Liver (tissue), 9 donors: ENCODE measurements around the gene CAMK1D. TPM values are rescaled to one million over a fixed set of nuclear protein-coding genes. Genes with fewer than 3 reads are reported as not detected.

Experiments
- DNase-seq: peaks from one replicate; pipeline ENCODE4 v3.0.0-alpha.2; 2017; ENCODE audit warnings: low spot score
- H3K27ac ChIP-seq, 2 donors: one replicate each; pipeline ENCODE4 v1.7.0; 2013; ENCODE audit warnings: inconsistent platforms in 2 of 2, low read length in 2 of 2, control low read depth in 1 of 2, low read depth in 1 of 2, mild to moderate bottlenecking in 1 of 2
- H3K27me3 ChIP-seq, 4 donors: one replicate each; pipeline versions ENCODE4 v1.6.1 to v1.7.0; 2013; ENCODE audit warnings: low read length in 3 of 4, inconsistent platforms in 1 of 4, mild to moderate bottlenecking in 1 of 4, moderate library complexity in 1 of 4; ENCODE audit not compliant: control insufficient read depth in 4 of 4, insufficient read depth in 4 of 4
- H3K36me3 ChIP-seq, 4 donors: one replicate each; pipeline versions ENCODE4 v1.6.1 to v1.7.0; 2013; ENCODE audit warnings: low read length in 3 of 4, mild to moderate bottlenecking in 3 of 4, low read depth in 1 of 4, moderate library complexity in 1 of 4; ENCODE audit not compliant: control insufficient read depth in 4 of 4, insufficient read depth in 3 of 4
- H3K4me1 ChIP-seq, 4 donors: one replicate each; pipeline versions ENCODE4 v1.6.1 to v1.7.0; 2013; ENCODE audit warnings: low read length in 3 of 4, mild to moderate bottlenecking in 3 of 4, moderate library complexity in 1 of 4; ENCODE audit not compliant: control insufficient read depth in 4 of 4, insufficient read depth in 4 of 4
- H3K4me3 ChIP-seq, 3 donors: one replicate each; pipeline versions ENCODE4 v1.6.1 to v1.7.0; 2013; ENCODE audit warnings: low read length in 3 of 3, control low read depth in 1 of 3, low read depth in 1 of 3, mild to moderate bottlenecking in 1 of 3
- H3K9ac ChIP-seq, 2 donors: one replicate each; pipeline ENCODE4 v1.7.0; 2013; ENCODE audit warnings: low read length in 2 of 2, mild to moderate bottlenecking in 2 of 2, moderate library complexity in 2 of 2, control low read depth in 1 of 2, low read depth in 1 of 2
- H3K9me3 ChIP-seq, 4 donors: one replicate each; pipeline versions ENCODE4 v1.6.1 to v1.7.0; 2013; ENCODE audit warnings: low read length in 3 of 4; ENCODE audit not compliant: control insufficient read depth in 4 of 4
- ATF3 ChIP-seq: IDR thresholded peaks from 2 replicates; pipeline ENCODE4 v1.6.1; 2016; ENCODE audit warnings: antibody characterized with exemption
- CTCF ChIP-seq: fragments of 150-350 bp; IDR thresholded peaks from 2 replicates; pipeline ENCODE4 v1.5.1; 2017; ENCODE audit warnings: improper control_type of control experiment, low read depth, low read length; ENCODE audit not compliant: missing input control
- EGR1 ChIP-seq, 2 donors: IDR thresholded peaks; 2 replicates each; pipeline ENCODE4 v1.6.1; 2016 to 2018; ENCODE audit warnings: antibody characterized with exemption in 2 of 2, low read depth in 2 of 2
- FOXA1 ChIP-seq: IDR thresholded peaks from 2 replicates; pipeline ENCODE4 v1.6.1; 2016; ENCODE audit warnings: antibody characterized with exemption
- FOXA2 ChIP-seq: IDR thresholded peaks from 2 replicates; pipeline ENCODE4 v1.6.1; 2016; ENCODE audit warnings: antibody characterized with exemption
- GABPA ChIP-seq, 2 donors: IDR thresholded peaks in 1 of 2; conservative IDR thresholded peaks in 1 of 2; 2 replicates each; pipeline ENCODE4 v1.6.1; 2016; ENCODE audit warnings: antibody characterized with exemption in 2 of 2, mild to moderate bottlenecking in 1 of 2, moderate library complexity in 1 of 2
- HNF4A ChIP-seq, 2 donors: conservative IDR thresholded peaks; 2 replicates each; pipeline ENCODE4 v1.6.1; 2016; ENCODE audit warnings: antibody characterized with exemption in 2 of 2, mild to moderate bottlenecking in 2 of 2
- HNF4G ChIP-seq: IDR thresholded peaks from 2 replicates; pipeline ENCODE4 v1.6.1; 2016; ENCODE audit warnings: antibody characterized with exemption
- JUND ChIP-seq, 2 donors: IDR thresholded peaks; 2 replicates each; pipeline ENCODE4 v1.6.1; 2016; ENCODE audit warnings: antibody characterized with exemption in 2 of 2
- MAX ChIP-seq: IDR thresholded peaks from 2 replicates; pipeline ENCODE4 v1.6.1; 2016; ENCODE audit warnings: antibody characterized with exemption
- NR2F2 ChIP-seq: IDR thresholded peaks from 2 replicates; pipeline ENCODE4 v1.6.1; 2016; ENCODE audit warnings: antibody characterized with exemption
- RAD21 ChIP-seq, 2 donors: IDR thresholded peaks; 2 replicates each; pipeline ENCODE4 v1.6.1; 2016; ENCODE audit warnings: antibody characterized with exemption in 2 of 2, mild to moderate bottlenecking in 2 of 2
- RXRA ChIP-seq, 2 donors: IDR thresholded peaks; 2 replicates each; pipeline ENCODE4 v1.6.1; 2017 to 2018; ENCODE audit warnings: antibody characterized with exemption in 2 of 2, mild to moderate bottlenecking in 1 of 2
- SP1 ChIP-seq: IDR thresholded peaks from 2 replicates; pipeline ENCODE4 v1.6.1; 2018; ENCODE audit warnings: antibody characterized with exemption, mild to moderate bottlenecking
- TAF1 ChIP-seq: conservative IDR thresholded peaks from 2 replicates; pipeline ENCODE4 v1.6.1; 2016; ENCODE audit warnings: antibody characterized with exemption, mild to moderate bottlenecking
- YY1 ChIP-seq: IDR thresholded peaks from 2 replicates; pipeline ENCODE4 v1.6.1; 2016; ENCODE audit warnings: antibody characterized with exemption, mild to moderate bottlenecking
- ZBTB33 ChIP-seq: IDR thresholded peaks from 2 replicates; pipeline ENCODE4 v1.6.1; 2016; ENCODE audit warnings: antibody characterized with exemption
- WGBS: extraction: QIAGEN DNeasy Blood & Tissue Kit; methylation state at CpG from one replicate; pipeline ENCODE4 v1.1.7; 2013; 5-methylcytosine and 5-hydroxymethylcytosine counted together
- polyA plus RNA-seq, 2 donors: library from polyadenylated mRNA; stranded (reverse) in 1 of 2; unstranded in 1 of 2; fragments of 200-250 nt in 1 of 2; fragments of >200 nt in 1 of 2; fragmentation: Nextera tagmentation in 1 of 2; extraction: Ambion mirVana in 1 of 2; gene quantifications; one replicate each; pipeline versions ENCODE4 v1.2.1 to v1.2.3, GENCODE V29; 2013 to 2015
- total RNA-seq, 2 donors: library from RNA; depleted of rRNA; stranded (reverse); fragments of >200 nt; gene quantifications; one replicate each; pipeline ENCODE4 v1.2.3, GENCODE V29; 2014
- donor health status: healthy.
- donor health status: healthy.
- donor health status: healthy.
- donor health status: healthy.
- donor health status: healthy.

The CAMK1D gene
- total and polyA plus RNA-seq, 4 donors, result 2.7 to 10.1 (median 4.2) TPM

- H3K4me1 ChIP-seq, result no peaks in the 10 kb centered on the region
- peaks cover 0 to 24% (median 8%) of the 10 kb centered on the region in 4 donors for H3K36me3 ChIP-seq
- TF ChIP-seq RAD21 (IDR thresholded peaks at IDR 0.05) (no peak), FOXA1 (no peak)
- no peak overlapping the region for H3K27ac ChIP-seq
- H3K27me3 ChIP-seq, result no peaks in the 10 kb centered on the region
- H3K9ac ChIP-seq, result no peak overlapping the region
- no peaks in the 10 kb centered on the region for H3K9me3 ChIP-seq
- no peak overlapping the region for H3K4me3 ChIP-seq
- no peak for DNase-seq
- 96% methylated on average over 16 of the region's 16 CpGs for WGBS
These were observed 479.4 kb downstream of the CAMK1D start for GRCh38 chr10:12828736-12829135.

GRCh38 chr10:12829831-12830390 is 480.6 kb downstream of the CAMK1D start:
- H3K4me1 ChIP-seq, result no peaks in the 10 kb centered on the region
- DNase-seq, result no peak
- no peak for TF ChIP-seq RXRA (IDR thresholded peaks at IDR 0.05)
- no peak for TF ChIP-seq JUND (IDR thresholded peaks at IDR 0.05)
- no peak for TF ChIP-seq SP1
- TF ChIP-seq HNF4G, result no peak
- no peak for TF ChIP-seq TAF1
- no peak for TF ChIP-seq EGR1 (IDR thresholded peaks at IDR 0.05; ENCODE audit: low read depth in 2 of 2)
- no peak for TF ChIP-seq FOXA1
- no peak for TF ChIP-seq CTCF
- no peak for TF ChIP-seq ZBTB33
- TF ChIP-seq FOXA2, result no peak
- no peak for TF ChIP-seq GABPA (IDR thresholded peaks at IDR 0.05 in 1 of 2, conservative IDR thresholded peaks at IDR 0.05 in 1 of 2)
- no peak for TF ChIP-seq MAX
- no peak for TF ChIP-seq ATF3
- no peak for TF ChIP-seq RAD21 (IDR thresholded peaks at IDR 0.05)
- TF ChIP-seq YY1, result no peak
- no peak for TF ChIP-seq NR2F2
- no peak for TF ChIP-seq HNF4A (conservative IDR thresholded peaks at IDR 0.05)
- H3K27ac ChIP-seq, result no peak overlapping the region
- H3K4me3 ChIP-seq, result no peak overlapping the region
- H3K9me3 ChIP-seq, result no peaks in the 10 kb centered on the region
- 97% methylated on average over 6 of the region's 6 CpGs for WGBS
- H3K9ac ChIP-seq, result no peak overlapping the region
- peaks cover 0 to 21% (median 5%) of the 10 kb centered on the region in 4 donors for H3K36me3 ChIP-seq
- no peaks in the 10 kb centered on the region for H3K27me3 ChIP-seq
